HUDEP-2 (cell line): Measurements from ENCODE around the gene SLC46A2.
A peak's percentile ranks its signal among the peaks of the same experiment; 100 is the strongest.

ENCODE experiments used
- DNase-seq, 76 experiments: peaks; one replicate each; lab custom pipeline; 2025; ENCODE audit not compliant: unreplicated experiment in 76 of 76; lab: John Stamatoyannopoulos, UW

The SLC46A2 gene

GRCh38 chr9:112861155-112861554 is 29.5 kb downstream of the SLC46A2 start:
- DNase-seq, result no peak

- no peak for DNase-seq
These were observed 30.2 kb downstream of the SLC46A2 start for GRCh38 chr9:112860451-112860850.

- no peak for DNase-seq
These were observed 32.0 kb downstream of the SLC46A2 start for GRCh38 chr9:112858625-112859147.

GRCh38 chr9:112858005-112858404 is 32.7 kb downstream of the SLC46A2 start:
- no peak for DNase-seq

- DNase-seq, result no peak
These were observed 33.8 kb downstream of the SLC46A2 start for GRCh38 chr9:112856843-112857242.

- no peak for DNase-seq
These were observed 34.5 kb downstream of the SLC46A2 start for GRCh38 chr9:112856200-112856599.

GRCh38 chr9:112854657-112855056 is 36.0 kb downstream of the SLC46A2 start:
- DNase-seq, result no peak

- no peak for DNase-seq
These were observed 36.6 kb downstream of the SLC46A2 start for GRCh38 chr9:112853882-112854585.

GRCh38 chr9:112852741-112853504 is 37.8 kb downstream of the SLC46A2 start:
- DNase-seq, result no peak

GRCh38 chr9:112850840-112851239 is 39.8 kb downstream of the SLC46A2 start:
- no peak for DNase-seq

- no peak for DNase-seq
These were observed 41.2 kb downstream of the SLC46A2 start for GRCh38 chr9:112849363-112849922.

GRCh38 chr9:112848316-112849151 is 42.1 kb downstream of the SLC46A2 start:
- no peak for DNase-seq

GRCh38 chr9:112846528-112847488 is 43.9 kb downstream of the SLC46A2 start:
- DNase-seq, result no peak

- DNase-seq, result peak in 62 of 76 experiments; percentile 3 to 77 (median 50)
These were observed 45.7 kb downstream of the SLC46A2 start for GRCh38 chr9:112844771-112845542.

GRCh38 chr9:112842555-112842954 is 48.1 kb downstream of the SLC46A2 start:
- DNase-seq, result no peak

- DNase-seq, result no peak
These were observed 49.4 kb downstream of the SLC46A2 start for GRCh38 chr9:112841261-112841660.

- DNase-seq, result no peak
These were observed 51.3 kb downstream of the SLC46A2 start for GRCh38 chr9:112839331-112839730.

GRCh38 chr9:112838342-112838741 is 52.3 kb downstream of the SLC46A2 start:
- DNase-seq, result no peak

GRCh38 chr9:112836394-112836793 is 54.3 kb downstream of the SLC46A2 start:
- no peak for DNase-seq
